ENCODE measurements around the gene PSG1.
"Not testable (repeated sequence)": the region's sequence is repeated elsewhere in the genome, so short reads cannot be mapped to it uniquely, and the experiment has no call there.

DNA sequence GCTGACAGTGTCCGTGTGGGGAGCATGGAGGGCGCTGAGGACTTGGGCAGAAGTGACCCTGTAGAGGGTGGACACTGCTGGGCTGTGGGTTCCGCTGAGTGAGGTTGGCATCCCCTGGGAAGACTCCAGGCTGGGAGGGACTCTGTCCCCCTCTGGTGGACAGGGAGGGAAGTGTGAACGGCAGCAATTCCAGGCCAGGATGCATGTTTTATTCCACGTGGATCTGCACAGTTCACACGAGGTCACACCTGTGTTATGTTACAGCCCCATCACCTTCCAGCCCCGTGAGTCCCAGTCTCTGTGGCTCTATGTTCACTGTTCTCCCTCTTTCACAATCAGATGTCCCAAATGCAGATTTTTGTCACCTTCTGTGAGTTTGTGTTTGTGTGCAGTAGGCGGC is 1.8 kb upstream of the PSG1 start:
- TF ChIP-seq, protein P1, sequence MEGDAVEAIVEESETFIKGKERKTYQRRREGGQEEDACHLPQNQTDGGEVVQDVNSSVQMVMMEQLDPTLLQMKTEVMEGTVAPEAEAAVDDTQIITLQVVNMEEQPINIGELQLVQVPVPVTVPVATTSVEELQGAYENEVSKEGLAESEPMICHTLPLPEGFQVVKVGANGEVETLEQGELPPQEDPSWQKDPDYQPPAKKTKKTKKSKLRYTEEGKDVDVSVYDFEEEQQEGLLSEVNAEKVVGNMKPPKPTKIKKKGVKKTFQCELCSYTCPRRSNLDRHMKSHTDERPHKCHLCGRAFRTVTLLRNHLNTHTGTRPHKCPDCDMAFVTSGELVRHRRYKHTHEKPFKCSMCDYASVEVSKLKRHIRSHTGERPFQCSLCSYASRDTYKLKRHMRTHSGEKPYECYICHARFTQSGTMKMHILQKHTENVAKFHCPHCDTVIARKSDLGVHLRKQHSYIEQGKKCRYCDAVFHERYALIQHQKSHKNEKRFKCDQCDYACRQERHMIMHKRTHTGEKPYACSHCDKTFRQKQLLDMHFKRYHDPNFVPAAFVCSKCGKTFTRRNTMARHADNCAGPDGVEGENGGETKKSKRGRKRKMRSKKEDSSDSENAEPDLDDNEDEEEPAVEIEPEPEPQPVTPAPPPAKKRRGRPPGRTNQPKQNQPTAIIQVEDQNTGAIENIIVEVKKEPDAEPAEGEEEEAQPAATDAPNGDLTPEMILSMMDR (IDR thresholded peaks at IDR 0.05 in 2 of 3, conservative IDR thresholded peaks at IDR 0.05 in 1 of 3; ENCODE audit: borderline replicate concordance in 1 of 3, insufficient read depth in 1 of 3, low read depth in 2 of 3, low read length in 2 of 3) = peak; percentile 30 to 64 (median 57); a peak in 5 of 6 replicates
- TF ChIP-seq EZH2 (IDR thresholded peaks at IDR 0.05) = not testable (repeated sequence)

All from HCT116 (cell line).